PC-9 (cell line): ENCODE measurements around the gene ATP11C. TPM values are rescaled to one million over a fixed set of nuclear protein-coding genes. Genes with fewer than 3 reads are reported as not detected.

Source experiments
- BruUV-seq: library from RNA; stranded (reverse); fragments of 400-500 nt; replicated peaks from 2 replicates; lab custom pipeline; 2021; lab: Mats Ljungman, UMichigan
- CTCF ChIA-PET: fragments of 300-600 bp; sonication (Branson Sonifier 250); formaldehyde crosslinking; loops from one replicate; lab custom pipeline; 2022; ENCODE audit warnings: antibody characterized with exemption; lab: Charles Lee
- POLR2A ChIA-PET: fragments of 300-600 bp; sonication (Branson Sonifier 250); formaldehyde crosslinking; loops from one replicate; lab custom pipeline; 2022; ENCODE audit warnings: antibody characterized with exemption; ENCODE audit not compliant: unreplicated experiment; lab: Charles Lee
- DNase-seq, 2 experiments: peaks; one replicate each; pipeline versions ENCODE4 v3.0.0 to v3.0.0-alpha.2; 2015 to 2022; ENCODE audit warnings: mixed read lengths in 1 of 2
- H2AFZ ChIP-seq: fragments of 200-600 bp; sonication (generic); 2 replicates; pipeline ENCODE4 v1.8.1; 2017; ENCODE audit warnings: antibody characterized with exemption
- H3F3A ChIP-seq: fragments of 200-600 bp; sonication (generic); 2 replicates; pipeline ENCODE4 v1.8.1; 2017; ENCODE audit warnings: antibody characterized with exemption, mild to moderate bottlenecking, low read depth; ENCODE audit not compliant: insufficient read depth
- H3K27ac ChIP-seq: fragments of 200-600 bp; sonication (generic); 2 replicates; pipeline ENCODE4 v1.6.1; 2016; ENCODE audit warnings: mixed run types
- H3K27me3 ChIP-seq: fragments of 200-600 bp; sonication (generic); 2 replicates; pipeline ENCODE4 v1.6.1; 2016; ENCODE audit warnings: low read depth, mixed run types; ENCODE audit not compliant: insufficient read depth
- H3K36me3 ChIP-seq: fragments of 200-600 bp; sonication (generic); 2 replicates; pipeline ENCODE4 v1.6.1; 2016; ENCODE audit warnings: low read depth, mixed run types
- H3K4me1 ChIP-seq: fragments of 200-600 bp; sonication (generic); replicated peaks from 2 replicates; pipeline ENCODE4 v1.6.1; 2016; ENCODE audit warnings: mixed run types; ENCODE audit not compliant: insufficient read depth
- H3K4me2 ChIP-seq: fragments of 200-600 bp; sonication (generic); 2 replicates; pipeline ENCODE4 v1.6.1; 2017; ENCODE audit warnings: mixed run types
- H3K4me3 ChIP-seq: fragments of 200-600 bp; sonication (generic); 2 replicates; pipeline ENCODE4 v1.6.1; 2016; ENCODE audit warnings: mixed run types
- H3K79me2 ChIP-seq: fragments of 200-600 bp; sonication (generic); 2 replicates; pipeline ENCODE4 v1.6.1; 2017; ENCODE audit warnings: low read depth, mixed run types
- H3K9me2 ChIP-seq: fragments of 200-600 bp; sonication (generic); 2 replicates; pipeline ENCODE4 v1.8.1; 2017; ENCODE audit warnings: mild to moderate bottlenecking; ENCODE audit not compliant: insufficient read depth
- H3K9me3 ChIP-seq: fragments of 200-600 bp; sonication (generic); 2 replicates; pipeline ENCODE4 v1.8.1; 2016; ENCODE audit warnings: low read depth; ENCODE audit not compliant: insufficient read depth
- H4K20me1 ChIP-seq: fragments of 200-600 bp; sonication (generic); 2 replicates; pipeline ENCODE4 v1.8.1; 2017; ENCODE audit not compliant: insufficient read depth
- CTCF ChIP-seq: fragments of 200-600 bp; sonication (generic); conservative IDR thresholded peaks from 2 replicates; pipeline ENCODE4 v1.6.1; 2017; ENCODE audit warnings: mixed run types, antibody characterized with exemption, mild to moderate bottlenecking, moderate library complexity
- EZH2 ChIP-seq: fragments of 200-600 bp; sonication (generic); IDR thresholded peaks from 2 replicates; pipeline ENCODE4 v1.8.0; 2017; ENCODE audit warnings: antibody characterized with exemption, low read depth
- intact Hi-C: fragments of 100-400 bp; cut with micrococcal nuclease; formaldehyde crosslinking; loops from one replicate; pipeline ENCODE4 v1.10.0; 2022; ENCODE audit not compliant: unreplicated experiment
- total RNA-seq: library from RNA; stranded (reverse); gene quantifications from 2 replicates; pipeline ENCODE4 v1.2.3, GENCODE V29; 2021

The ATP11C gene
- total RNA-seq, 1 experiment from 2014 or later: 13.0 TPM

DNA sequence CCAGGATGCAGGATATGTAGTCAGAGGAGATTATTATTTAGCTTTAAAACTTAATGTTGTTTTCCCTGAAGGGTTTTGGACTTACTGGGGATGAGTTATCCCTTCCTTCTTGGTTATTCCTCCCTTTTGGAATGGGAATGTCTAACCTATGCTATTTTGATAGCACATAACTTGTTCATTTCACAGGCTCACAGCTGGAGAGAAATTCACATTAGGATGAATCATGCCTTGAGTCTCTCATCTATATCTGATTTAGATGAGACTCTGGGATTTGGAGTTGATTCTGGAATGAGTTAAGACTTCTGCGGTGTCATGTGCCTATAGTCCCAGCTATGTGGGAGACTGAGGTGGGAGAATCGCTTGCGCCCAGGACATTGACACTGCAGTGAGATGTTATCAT, 81.1 kb downstream of the ATP11C start:
- CTCF ChIA-PET: no interaction called here
- Histone ChIP-seq H3K4me2 (no peak overlapping the region), H3K4me1 (no peaks in the 10 kb centered on the region), H2AFZ (no peak overlapping the region), H3K4me3 (no peak overlapping the region), H3K79me2 (no peaks in the 10 kb centered on the region), H3K27me3 (no peaks in the 10 kb centered on the region), H3K27ac (no peak overlapping the region), H3K36me3 (no peaks in the 10 kb centered on the region), H3K9me2 (no peaks in the 10 kb centered on the region), H3F3A (no peaks in the 10 kb centered on the region), H4K20me1 (no peaks in the 10 kb centered on the region), H3K9me3 (no peaks in the 10 kb centered on the region)
- no TSS peak for BruUV-seq
- intact Hi-C loops: no loop called here
- POLR2A ChIA-PET: no interaction called here
- TF ChIP-seq EZH2 (no peak), CTCF (no peak)
- DNase-seq: no peak

- no peaks in the 10 kb centered on the region for H4K20me1 ChIP-seq
- H3K9me3 ChIP-seq: no peaks in the 10 kb centered on the region
- BruUV-seq: no TSS peak
- TF ChIP-seq CTCF (no peak), EZH2 (no peak)
- H2AFZ ChIP-seq: no peak overlapping the region
- no peaks in the 10 kb centered on the region for H3K4me1 ChIP-seq
- ChIA-PET CTCF (no interaction called here), POLR2A (no interaction called here)
- no peaks in the 10 kb centered on the region for H3K36me3 ChIP-seq
- no peaks in the 10 kb centered on the region for H3K27me3 ChIP-seq
- intact Hi-C loops: no loop called here
- H3K4me2 ChIP-seq: no peak overlapping the region
- H3K4me3 ChIP-seq: no peak overlapping the region
- H3K9me2 ChIP-seq: no peaks in the 10 kb centered on the region
- H3F3A ChIP-seq: no peaks in the 10 kb centered on the region
- H3K27ac ChIP-seq: no peak overlapping the region
- no peaks in the 10 kb centered on the region for H3K79me2 ChIP-seq
- no peak for DNase-seq
Observed at GRCh38 chrX:139850968-139851367, 81.9 kb downstream of the ATP11C start.

GRCh38 chrX:139844884-139845283, 88.0 kb downstream of the ATP11C start:
- no peaks in the 10 kb centered on the region for H3K9me2 ChIP-seq
- TF ChIP-seq CTCF (no peak), EZH2 (no peak)
- no peaks in the 10 kb centered on the region for H3K36me3 ChIP-seq
- H3K9me3 ChIP-seq: no peaks in the 10 kb centered on the region
- no TSS peak for BruUV-seq
- H3K4me3 ChIP-seq: no peak overlapping the region
- no peaks in the 10 kb centered on the region for H3K4me1 ChIP-seq
- ChIA-PET POLR2A (no interaction called here), CTCF (no interaction called here)
- H3K27me3 ChIP-seq: no peaks in the 10 kb centered on the region
- H3F3A ChIP-seq: no peaks in the 10 kb centered on the region
- no peaks in the 10 kb centered on the region for H3K79me2 ChIP-seq
- H2AFZ ChIP-seq: no peak overlapping the region
- intact Hi-C loops: no loop called here
- H4K20me1 ChIP-seq: no peaks in the 10 kb centered on the region
- no peak overlapping the region for H3K4me2 ChIP-seq
- no peak for DNase-seq
- no peak overlapping the region for H3K27ac ChIP-seq
